SU-DHL-6 (cell line): ENCODE results near the gene PTPN11.
A peak's percentile ranks its signal among the peaks of the same experiment; 100 is the strongest.
"Not testable (repeated sequence)": the region's sequence is repeated elsewhere in the genome, so short reads cannot be mapped to it uniquely, and the experiment has no call there.

ENCODE experiments used
- H2AFZ ChIP-seq: fragments of 200-600 bp; sonication (generic); 2 replicates; pipeline ENCODE4 v1.6.1; 2014; ENCODE audit warnings: low read depth, mild to moderate bottlenecking, moderate library complexity, mixed read lengths, antibody characterized with exemption, low read length; ENCODE audit not compliant: severe bottlenecking
- H3F3A ChIP-seq: fragments of 200-600 bp; shearing (Covaris generic); 2 replicates; pipeline ENCODE4 v1.6.0; 2016; ENCODE audit warnings: antibody characterized with exemption, mild to moderate bottlenecking; ENCODE audit not compliant: insufficient read depth
- H3K27ac ChIP-seq: fragments of 200-600 bp; sonication (generic); 2 replicates; pipeline ENCODE4 v1.5.1; 2016; ENCODE audit warnings: low read depth, mild to moderate bottlenecking, low read length, moderate library complexity, mixed read lengths
- H3K27me3 ChIP-seq: fragments of 200-600 bp; sonication (generic), shearing (Covaris generic); 2 replicates; pipeline ENCODE4 v1.6.0; 2014; ENCODE audit warnings: mild to moderate bottlenecking, low read length
- H3K36me3 ChIP-seq: fragments of 200-600 bp; sonication (generic); 2 replicates; pipeline ENCODE4 v1.6.1; 2014; ENCODE audit warnings: mild to moderate bottlenecking, low read length, mixed read lengths
- H3K4me2 ChIP-seq: fragments of 300-600, 200-600 bp; shearing (Covaris generic), sonication (generic); 2 replicates; pipeline ENCODE4 v1.6.0; 2014; ENCODE audit warnings: low read length, low read depth, mild to moderate bottlenecking; ENCODE audit not compliant: poor library complexity, severe bottlenecking
- H3K4me3 ChIP-seq: fragments of 200-600 bp; sonication (generic); 2 replicates; pipeline ENCODE4 v1.5.1; 2014; ENCODE audit warnings: antibody characterized with exemption, low read length, mild to moderate bottlenecking, mixed read lengths; ENCODE audit not compliant: insufficient read depth, poor library complexity, severe bottlenecking
- H3K79me2 ChIP-seq: fragments of 200-600 bp; sonication (generic); 2 replicates; pipeline ENCODE4 v1.6.1; 2014; ENCODE audit warnings: mild to moderate bottlenecking, low read length, moderate library complexity; ENCODE audit not compliant: insufficient read depth
- H3K9ac ChIP-seq: fragments of 200-600 bp; sonication (generic); 2 replicates; pipeline ENCODE4 v1.7.0; 2014; ENCODE audit warnings: mild to moderate bottlenecking, low read length
- H3K9me2 ChIP-seq: fragments of 200-600 bp; sonication (generic); replicated peaks from 2 replicates; pipeline ENCODE4 v1.6.1; 2014; ENCODE audit warnings: low read length; ENCODE audit not compliant: insufficient read depth
- H3K9me3 ChIP-seq: fragments of 200-600 bp; sonication (generic); 2 replicates; pipeline ENCODE4 v1.6.1; 2014; ENCODE audit warnings: low read length, mixed read lengths; ENCODE audit not compliant: insufficient read depth
- H4K20me1 ChIP-seq: fragments of 200-600 bp; sonication (generic); 2 replicates; pipeline ENCODE4 v1.6.1; 2014; ENCODE audit warnings: low read depth, mild to moderate bottlenecking, antibody characterized with exemption, low read length, moderate library complexity, mixed read lengths
- CTCF ChIP-seq: fragments of 200-600 bp; sonication (generic); IDR thresholded peaks from one replicate; pipeline ENCODE4 v1.5.1; 2017; ENCODE audit warnings: antibody characterized with exemption, mild to moderate bottlenecking, low read length, moderate library complexity; ENCODE audit not compliant: insufficient read depth, poor library complexity, severe bottlenecking
- EZH2phosphoT487 ChIP-seq: fragments of 200-600 bp; sonication (generic), shearing (Covaris generic); conservative IDR thresholded peaks from 2 replicates; pipeline ENCODE4 v1.6.1; 2018; ENCODE audit warnings: mild to moderate bottlenecking, antibody characterized with exemption, low read length, moderate library complexity, mixed read lengths

PTPN11 gene

DNA sequence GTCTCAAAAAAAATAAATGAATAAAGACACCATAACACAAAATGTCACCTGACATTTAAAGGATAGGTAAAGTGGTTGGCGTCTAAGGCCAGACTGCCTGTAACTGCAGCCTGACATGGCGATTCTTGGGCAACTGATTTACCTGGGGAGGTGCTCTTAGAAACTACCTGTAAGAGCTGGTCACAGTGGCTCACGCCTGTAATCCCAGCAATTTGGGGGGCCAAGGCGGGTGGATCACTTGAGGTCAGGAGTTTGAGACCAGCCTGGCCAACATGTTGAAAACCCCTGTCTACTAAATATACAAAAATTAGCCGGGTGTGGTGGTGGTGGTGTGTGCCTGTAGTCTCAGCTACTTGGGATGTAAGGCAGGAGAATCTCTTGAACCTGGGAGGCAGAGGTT lies 17.7 kb upstream of the PTPN11 start:
- H3K9ac ChIP-seq = no peak overlapping the region
- H3K27ac ChIP-seq = no peak overlapping the region
- H3K4me3 ChIP-seq = no peak overlapping the region
- peaks cover 8% of the 10 kb centered on the region for H4K20me1 ChIP-seq
- H3K9me3 ChIP-seq = no peaks in the 10 kb centered on the region
- no peak overlapping the region for H3K4me2 ChIP-seq
- H3K9me2 ChIP-seq = no peaks in the 10 kb centered on the region
- no peaks in the 10 kb centered on the region for H3K27me3 ChIP-seq
- H3F3A ChIP-seq = peaks cover 41% of the 10 kb centered on the region
- TF ChIP-seq EZH2phosphoT487 (no peak), CTCF (no peak)
- no peaks in the 10 kb centered on the region for H3K79me2 ChIP-seq
- H3K36me3 ChIP-seq = peaks cover 17% of the 10 kb centered on the region
- H2AFZ ChIP-seq = no peak overlapping the region

DNA sequence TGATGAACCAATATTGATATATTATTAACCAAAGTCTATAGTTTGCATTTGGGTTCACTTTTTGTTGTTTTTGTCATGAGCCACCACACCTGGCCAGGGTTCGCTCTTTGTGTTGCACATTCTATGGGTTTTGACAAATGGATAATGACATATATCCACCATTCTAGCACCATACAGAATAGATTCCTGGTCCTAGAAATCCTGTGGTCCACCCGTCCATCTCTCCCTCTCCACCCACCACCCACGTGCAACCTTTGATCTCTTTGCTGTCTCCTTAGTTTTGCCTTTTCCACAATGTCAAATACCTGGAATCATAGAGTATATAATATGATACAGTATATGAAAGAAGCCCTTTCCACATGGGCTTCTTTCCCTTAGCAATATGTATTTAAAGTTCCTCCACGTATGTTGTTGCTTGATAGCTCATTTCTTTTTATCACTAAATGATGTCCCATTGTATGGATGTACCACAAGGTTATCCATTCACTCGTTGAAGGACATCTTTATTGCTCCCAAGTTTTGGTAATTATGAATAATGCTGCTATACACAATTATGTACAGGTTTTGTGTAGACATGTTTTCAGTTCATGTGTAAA lies 16.7 kb upstream of the PTPN11 start:
- no peak overlapping the region for H2AFZ ChIP-seq
- H3K9ac ChIP-seq = no peak overlapping the region
- peaks cover 13% of the 10 kb centered on the region for H4K20me1 ChIP-seq
- H3K9me3 ChIP-seq = no peaks in the 10 kb centered on the region
- peaks cover 26% of the 10 kb centered on the region for H3K36me3 ChIP-seq
- no peak overlapping the region for H3K4me2 ChIP-seq
- no peaks in the 10 kb centered on the region for H3K79me2 ChIP-seq
- H3F3A ChIP-seq = peaks cover 50% of the 10 kb centered on the region
- no peaks in the 10 kb centered on the region for H3K27me3 ChIP-seq
- H3K4me3 ChIP-seq = no peak overlapping the region
- TF ChIP-seq EZH2phosphoT487 (no peak), CTCF (no peak)
- no peak overlapping the region for H3K27ac ChIP-seq
- H3K9me2 ChIP-seq = no peaks in the 10 kb centered on the region

GRCh38 chr12:112406519-112407488 lies 11.9 kb upstream of the PTPN11 start:
- peaks cover 23% of the 10 kb centered on the region for H4K20me1 ChIP-seq
- H3K9me3 ChIP-seq = no peaks in the 10 kb centered on the region
- H3K79me2 ChIP-seq = peaks cover 17% of the 10 kb centered on the region
- no peak overlapping the region for H3K27ac ChIP-seq
- H3F3A ChIP-seq = peaks cover 85% of the 10 kb centered on the region
- no peak overlapping the region for H3K4me3 ChIP-seq
- H3K36me3 ChIP-seq = peaks cover 43% of the 10 kb centered on the region
- H3K27me3 ChIP-seq = no peaks in the 10 kb centered on the region
- no peaks in the 10 kb centered on the region for H3K9me2 ChIP-seq
- peak overlapping the region; percentile 80; the same call in 1 of the 2 replicates for H3K9ac ChIP-seq
- no peak overlapping the region for H2AFZ ChIP-seq
- TF ChIP-seq CTCF = no peak
- TF ChIP-seq EZH2phosphoT487 = no peak
- H3K4me2 ChIP-seq = peak overlapping the region; percentile 99

DNA sequence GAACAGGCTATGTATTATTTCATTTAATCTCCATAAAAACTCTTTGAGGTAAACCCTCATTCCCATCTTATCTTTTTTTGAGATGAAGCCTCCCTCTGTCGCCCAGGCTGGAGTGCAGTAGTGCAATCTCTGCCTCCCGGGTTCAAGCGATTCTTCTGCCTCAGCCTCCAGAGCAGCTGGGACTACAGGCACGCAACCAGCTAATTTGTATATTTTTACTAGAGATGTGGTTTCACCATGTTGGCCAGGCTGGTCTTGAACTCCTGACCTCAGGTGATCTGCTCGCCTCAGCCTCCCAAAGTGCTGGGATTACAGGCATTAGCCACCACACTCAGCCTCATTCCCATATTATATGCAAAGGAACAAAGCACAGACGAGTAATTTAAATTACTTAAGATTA lies 11.1 kb upstream of the PTPN11 start:
- not testable (repeated sequence) for H2AFZ ChIP-seq, H3K27me3 ChIP-seq, H3K9me3 ChIP-seq, H3K9me2 ChIP-seq
- peak overlapping the region; percentile 99 for H3K4me2 ChIP-seq
- H3K36me3 ChIP-seq = peaks cover 43% of the 10 kb centered on the region
- H3K4me3 ChIP-seq = peak overlapping the region; percentile 88
- H3F3A ChIP-seq = peaks cover 77% of the 10 kb centered on the region
- peak overlapping the region; percentile 80 for H3K9ac ChIP-seq
- H4K20me1 ChIP-seq = peaks cover 23% of the 10 kb centered on the region
- peak overlapping the region; percentile 87; the same call in 1 of the 2 replicates for H3K27ac ChIP-seq
- peaks cover 17% of the 10 kb centered on the region for H3K79me2 ChIP-seq
